ENCODE data around the gene SRGAP1. TPM values are rescaled to one million over a fixed set of nuclear protein-coding genes. Genes with fewer than 3 reads are reported as not detected.

SRGAP1 gene
- total and polyA plus RNA-seq, 4 donors: 1.8 to 12.4 (median 6.2) TPM

DNA sequence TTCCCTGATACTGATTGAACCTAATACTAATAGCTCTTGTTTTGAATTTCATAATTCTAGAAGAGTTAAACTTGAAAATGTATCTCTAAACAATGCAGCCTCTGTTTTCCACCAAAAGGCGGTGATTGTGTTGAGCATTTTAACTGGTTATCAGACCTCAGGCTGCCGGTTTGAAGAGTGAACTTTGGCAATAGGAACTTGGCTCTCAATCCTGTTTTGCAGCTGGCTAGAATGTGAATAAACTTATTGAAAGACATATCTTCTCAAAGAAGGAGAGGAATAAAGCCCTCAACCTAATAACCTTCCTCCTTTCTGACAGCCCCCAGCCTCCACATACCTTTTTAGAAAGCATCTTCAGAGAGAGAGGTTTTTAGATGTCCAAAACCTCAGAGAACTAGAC, 105.4 kb downstream of the SRGAP1 start:
- Histone ChIP-seq H3K4me1 (ENCODE audit: control insufficient read depth in 5 of 5, insufficient read depth in 5 of 5, low read length in 5 of 5) (peaks cover 0 to 13% (median 1%) of the 10 kb centered on the region in 5 donors), H3K27ac (ENCODE audit: low read depth in 1 of 2, low read length in 1 of 2) (no peak overlapping the region), H3K9me3 (ENCODE audit: control insufficient read depth in 4 of 4, insufficient read depth in 3 of 4, low read length in 3 of 4) (no peaks in the 10 kb centered on the region), H3K4me3 (no peak overlapping the region), H3K9ac (ENCODE audit: insufficient read depth in 1 of 2, low read length in 2 of 2) (no peak overlapping the region), H3K27me3 (ENCODE audit: control insufficient read depth in 3 of 3, insufficient read depth in 3 of 3, low read length in 2 of 3) (no peaks in the 10 kb centered on the region), H3K36me3 (ENCODE audit: control insufficient read depth in 4 of 4, insufficient read depth in 4 of 4, low read length in 4 of 4) (no peaks in the 10 kb centered on the region)
- TF ChIP-seq CTCF (IDR thresholded peaks at IDR 0.05; ENCODE audit: control extremely low read depth, extremely low read depth): no peak
- DNase-seq (peak; percentile 46 to 90 (median 80)), ATAC-seq (ENCODE audit: insufficient read depth, low FRiP score) (no peak)
- 53 to 77% methylated on average over 2 of the region's 2 CpGs for WGBS, 2 donors

- no peaks in the 10 kb centered on the region for H3K9me3 ChIP-seq (ENCODE audit: control insufficient read depth in 4 of 4, insufficient read depth in 3 of 4, low read length in 3 of 4)
- no peaks in the 10 kb centered on the region for H3K36me3 ChIP-seq (ENCODE audit: control insufficient read depth in 4 of 4, insufficient read depth in 4 of 4, low read length in 4 of 4)
- WGBS, 2 donors: 43 to 91% methylated on average over 1 of the region's 1 CpG
- H3K27me3 ChIP-seq (ENCODE audit: control insufficient read depth in 3 of 3, insufficient read depth in 3 of 3, low read length in 2 of 3): no peaks in the 10 kb centered on the region
- peaks cover 0 to 24% (median 7%) of the 10 kb centered on the region in 5 donors for H3K4me1 ChIP-seq (ENCODE audit: control insufficient read depth in 5 of 5, insufficient read depth in 5 of 5, low read length in 5 of 5)
- DNase-seq (no peak), ATAC-seq (ENCODE audit: insufficient read depth, low FRiP score) (no peak)
- no peak overlapping the region for H3K4me3 ChIP-seq
- H3K9ac ChIP-seq (ENCODE audit: insufficient read depth in 1 of 2, low read length in 2 of 2): no peak overlapping the region
- no peak for TF ChIP-seq CTCF (IDR thresholded peaks at IDR 0.05; ENCODE audit: control extremely low read depth, extremely low read depth)
- H3K27ac ChIP-seq (ENCODE audit: low read depth in 1 of 2, low read length in 1 of 2): no peak overlapping the region
Measured at GRCh38 chr12:63952995-63953394, 108.5 kb downstream of the SRGAP1 start.

DNA sequence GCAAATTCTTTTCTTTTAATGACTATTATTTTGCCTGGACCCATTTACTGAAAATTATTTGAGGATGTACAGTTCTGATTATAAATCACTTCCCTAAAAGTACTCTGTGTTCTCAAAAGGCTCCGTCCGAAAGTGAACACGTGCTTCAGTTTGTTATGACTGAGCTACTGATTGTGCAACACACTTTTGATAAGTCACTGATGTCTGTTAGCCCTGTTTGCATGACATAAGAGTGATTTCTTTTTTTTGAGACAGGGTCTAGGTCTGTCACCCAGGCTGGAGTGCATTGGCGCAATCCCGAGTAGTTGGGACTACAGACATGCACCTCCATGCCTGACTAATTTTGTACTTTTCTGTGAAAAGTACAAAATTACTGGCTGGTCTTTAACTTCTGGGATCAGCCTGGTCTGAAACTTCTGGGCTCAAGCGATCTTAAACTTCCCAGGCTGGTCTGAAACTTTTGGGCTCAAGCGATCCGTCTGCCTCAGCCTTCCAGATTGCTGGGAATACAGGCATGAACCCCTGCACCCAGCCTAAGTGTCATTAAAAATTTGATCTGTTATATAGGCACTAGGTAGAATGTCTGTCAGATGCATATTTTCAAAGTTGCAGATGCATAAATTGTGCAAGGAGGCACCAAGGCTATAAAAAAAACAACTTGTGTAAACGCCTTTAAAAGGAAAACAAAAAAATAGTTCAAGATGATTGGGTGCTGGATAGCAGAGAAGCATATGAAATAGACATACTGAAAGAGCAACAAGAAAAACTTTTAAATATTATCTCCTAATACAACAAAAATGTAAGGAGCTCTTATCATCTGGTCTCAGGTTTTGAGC, 111.5 kb downstream of the SRGAP1 start:
- Histone ChIP-seq H3K4me1 (ENCODE audit: control insufficient read depth in 5 of 5, insufficient read depth in 5 of 5, low read length in 5 of 5) (peaks cover 0 to 15% (median 6%) of the 10 kb centered on the region in 5 donors), H3K36me3 (ENCODE audit: control insufficient read depth in 4 of 4, insufficient read depth in 4 of 4, low read length in 4 of 4) (no peaks in the 10 kb centered on the region), H3K27me3 (ENCODE audit: control insufficient read depth in 3 of 3, insufficient read depth in 3 of 3, low read length in 2 of 3) (no peaks in the 10 kb centered on the region), H3K9me3 (ENCODE audit: control insufficient read depth in 4 of 4, insufficient read depth in 3 of 4, low read length in 3 of 4) (no peaks in the 10 kb centered on the region), H3K9ac (ENCODE audit: insufficient read depth in 1 of 2, low read length in 2 of 2) (peak overlapping the region in 1 of 2 donors; percentile 53), H3K27ac (ENCODE audit: low read depth in 1 of 2, low read length in 1 of 2) (peak overlapping the region in 1 of 2 donors; percentile 32), H3K4me3 (no peak overlapping the region)
- 38 to 43% methylated on average over 9 of the region's 9 CpGs for WGBS, 2 donors
- TF ChIP-seq CTCF (IDR thresholded peaks at IDR 0.05; ENCODE audit: control extremely low read depth, extremely low read depth): no peak
- ATAC-seq (ENCODE audit: insufficient read depth, low FRiP score) (peak; percentile 66), DNase-seq (peak in 2 of 3 donors; percentile 69 to 84)

Measured in lung (tissue), 12 donors.